Measurements from ENCODE around the gene EML1.

The EML1 gene

GRCh38 chr14:99837822-99838221 is 44.6 kb downstream of the EML1 start:
- DNase-seq: no peak

GRCh38 chr14:99838639-99839134 is 45.5 kb downstream of the EML1 start:
- peak; percentile 54 for DNase-seq

GRCh38 chr14:99839696-99840095 is 46.5 kb downstream of the EML1 start:
- no peak for DNase-seq

DNA sequence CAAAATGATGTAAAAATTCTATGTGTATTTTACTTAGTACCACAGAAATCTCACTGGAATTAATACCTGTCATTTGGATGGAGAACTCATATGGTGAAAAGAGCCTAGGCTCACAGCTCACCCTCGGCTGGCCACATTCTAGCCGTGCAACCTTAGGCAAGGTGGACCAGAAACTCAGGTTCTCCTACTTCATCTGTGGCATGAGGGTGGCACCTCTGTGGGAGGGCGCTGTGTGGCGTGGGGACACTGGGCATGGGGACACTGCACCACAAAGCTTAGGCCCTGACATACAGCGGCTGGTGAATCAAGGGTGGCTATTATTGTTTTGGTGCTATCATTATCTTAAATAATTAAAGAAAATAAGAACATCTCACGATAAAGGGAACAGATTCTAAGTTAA is 47.1 kb downstream of the EML1 start:
- no peak for DNase-seq

DNA sequence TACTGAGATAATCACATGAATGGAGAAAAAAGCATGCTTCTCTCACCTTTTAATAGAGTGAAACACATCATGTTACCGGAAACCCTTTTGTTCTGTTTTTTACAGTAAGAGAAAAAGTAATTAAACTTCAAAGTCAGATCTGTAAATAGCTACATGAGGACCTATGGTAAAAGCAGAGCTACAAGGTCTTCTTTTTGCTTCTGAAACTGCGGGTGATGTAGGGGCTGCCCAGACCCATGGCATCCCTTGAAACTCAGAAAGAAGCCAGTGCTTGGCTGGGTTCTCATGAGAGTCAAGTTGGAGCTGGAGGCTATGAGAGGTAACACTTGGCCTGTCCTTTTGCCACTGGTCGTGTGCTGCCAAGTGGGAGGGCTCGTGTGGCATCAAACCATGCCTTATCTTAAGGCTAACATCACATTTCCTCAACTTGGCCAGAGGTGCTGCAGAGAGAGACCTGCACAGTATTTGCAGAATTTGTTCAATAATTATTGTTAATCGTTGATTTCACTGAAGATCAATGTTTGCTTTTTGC is 47.6 kb downstream of the EML1 start:
- no peak for DNase-seq

GRCh38 chr14:99841436-99842071 is 48.3 kb downstream of the EML1 start:
- no peak for DNase-seq

- no peak for DNase-seq
Observed at GRCh38 chr14:99842141-99842540, 48.9 kb downstream of the EML1 start.

DNA sequence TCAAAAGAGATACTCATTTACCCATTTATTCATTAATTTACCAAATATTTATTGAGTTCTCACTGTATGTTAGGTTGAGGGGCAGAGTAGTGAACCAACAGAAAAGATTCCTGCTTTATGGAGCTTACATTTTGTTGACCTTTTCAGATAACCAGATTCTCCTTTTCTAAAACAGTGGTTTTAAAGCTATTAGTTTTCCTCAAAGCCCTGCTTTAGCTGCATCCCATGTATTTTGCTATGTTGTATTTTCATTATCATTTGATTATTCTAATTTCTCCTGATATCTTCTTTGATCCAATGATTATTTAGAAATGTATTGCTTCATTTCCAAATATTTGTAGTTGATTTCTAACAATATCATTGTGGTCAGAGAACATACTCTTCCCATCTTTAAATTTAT is 53.6 kb downstream of the EML1 start:
- DNase-seq: no peak

DNA sequence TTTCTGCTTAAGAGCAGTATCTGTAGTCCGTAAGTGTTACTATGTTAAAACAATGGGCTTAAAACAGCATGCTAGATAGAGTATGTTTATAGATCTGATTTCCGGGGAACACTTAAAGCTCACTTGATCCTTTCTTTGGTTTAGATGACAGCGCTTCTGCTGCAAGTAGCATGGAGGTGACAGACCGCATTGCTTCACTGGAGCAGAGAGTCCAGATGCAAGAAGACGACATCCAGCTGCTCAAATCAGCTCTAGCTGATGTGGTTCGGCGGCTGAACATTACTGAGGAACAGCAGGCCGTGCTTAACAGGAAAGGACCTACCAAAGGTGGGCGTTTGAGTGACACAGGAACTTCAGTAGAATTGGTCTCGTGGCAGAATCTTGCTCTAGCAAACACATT is 57.5 kb downstream of the EML1 start:
- peak; percentile 64 for DNase-seq

- DNase-seq: no peak
Observed at GRCh38 chr14:99852578-99852977, 59.4 kb downstream of the EML1 start.

- DNase-seq: no peak
Observed at GRCh38 chr14:99853206-99853605, 60.0 kb downstream of the EML1 start.

DNA sequence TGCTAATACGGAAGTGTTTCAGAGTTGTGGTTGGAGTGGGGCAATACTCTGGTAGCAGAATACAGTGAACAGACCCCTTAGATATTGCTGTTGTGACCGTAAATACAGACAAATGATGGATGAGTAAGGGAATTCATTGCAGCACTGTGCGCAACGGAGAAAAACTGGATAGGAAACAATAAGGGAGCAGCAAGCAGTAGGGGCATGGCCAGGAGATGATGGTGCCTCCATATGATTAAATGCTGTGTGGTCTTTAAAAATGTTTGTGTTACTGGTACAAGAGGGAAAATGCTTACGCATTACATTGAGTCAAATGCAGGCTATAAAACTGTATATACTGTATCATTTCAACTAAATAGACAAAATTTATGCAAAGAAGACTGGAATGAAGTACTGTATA is 61.6 kb downstream of the EML1 start:
- DNase-seq: no peak

DNA sequence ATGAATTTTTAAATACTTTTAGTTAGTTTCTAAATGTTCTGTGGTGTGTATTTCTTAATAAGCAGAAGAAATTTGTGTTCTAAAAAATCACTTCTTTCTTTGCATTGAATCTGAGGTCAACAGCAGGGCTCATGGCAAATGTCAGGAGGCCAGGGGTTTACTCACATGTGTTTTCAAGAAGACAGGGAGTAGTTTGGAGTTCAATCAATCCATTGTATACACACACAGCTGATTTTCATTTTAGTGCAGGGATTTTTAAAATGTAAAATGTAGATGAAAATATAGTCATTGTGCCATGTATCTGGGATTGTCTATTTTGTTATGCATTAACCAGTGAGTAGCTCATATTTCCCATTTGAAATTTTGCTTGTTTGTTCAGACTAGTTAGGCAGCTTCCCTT is 62.1 kb downstream of the EML1 start:
- DNase-seq: no peak

DNA sequence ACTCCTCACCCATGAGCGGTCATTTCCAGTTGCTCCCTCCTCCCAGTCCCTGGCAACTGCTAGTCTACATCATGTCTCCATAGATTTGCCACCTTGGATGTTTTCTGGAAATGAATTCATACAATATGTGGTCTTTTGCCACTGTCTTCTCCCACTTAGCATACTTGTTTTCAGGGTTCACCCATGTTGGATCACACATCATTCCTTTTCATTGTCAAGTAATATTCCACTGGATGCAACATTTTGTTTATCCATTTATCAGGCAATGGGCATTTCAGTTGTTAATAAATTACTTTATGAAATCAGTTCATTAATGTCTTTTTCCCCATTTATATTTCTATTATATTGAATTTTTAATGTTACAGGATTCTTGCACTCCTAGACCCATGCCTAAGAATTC is 64.3 kb downstream of the EML1 start:
- DNase-seq: no peak

- no peak for DNase-seq
Observed at GRCh38 chr14:99860219-99860618, 67.0 kb downstream of the EML1 start.

DNA sequence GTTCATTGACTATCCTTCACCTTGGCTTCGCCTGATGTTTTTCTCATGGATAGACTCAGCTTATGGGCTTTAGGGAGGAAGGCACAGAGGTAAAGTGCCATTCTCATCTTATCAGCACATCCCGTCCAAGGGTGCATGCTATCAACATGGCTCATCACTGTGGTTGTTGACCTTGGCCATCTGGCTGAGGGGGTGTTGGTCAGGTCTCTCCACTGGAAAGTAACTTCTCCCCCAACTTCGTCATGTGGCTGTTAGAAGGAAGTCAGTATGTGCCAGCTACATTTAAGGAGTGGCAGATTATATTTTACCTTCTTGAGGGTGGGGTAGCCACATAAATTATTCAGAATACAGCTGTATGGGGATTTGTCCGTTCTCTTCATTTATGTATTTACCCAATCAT is 68.9 kb downstream of the EML1 start:
- DNase-seq: no peak

DNA sequence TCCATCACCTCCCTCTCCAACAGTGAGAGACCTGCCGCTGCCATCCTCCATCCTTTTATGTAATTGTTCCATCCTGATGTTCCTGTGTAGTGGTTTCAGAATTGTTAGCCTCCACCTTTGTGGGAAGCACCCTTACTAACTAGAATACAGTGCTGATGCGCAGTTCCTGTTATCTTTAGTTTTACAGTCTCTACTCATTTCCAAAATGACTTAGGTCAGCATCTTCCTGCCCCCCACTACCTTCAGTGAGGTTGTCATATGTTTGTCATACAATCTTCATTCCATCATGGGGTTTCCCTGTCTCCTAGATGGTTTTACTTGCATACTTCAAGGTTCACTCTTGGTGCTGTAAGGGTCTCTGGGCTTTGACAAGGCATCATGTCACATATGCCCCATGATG is 69.8 kb downstream of the EML1 start:
- no peak for DNase-seq

DNA sequence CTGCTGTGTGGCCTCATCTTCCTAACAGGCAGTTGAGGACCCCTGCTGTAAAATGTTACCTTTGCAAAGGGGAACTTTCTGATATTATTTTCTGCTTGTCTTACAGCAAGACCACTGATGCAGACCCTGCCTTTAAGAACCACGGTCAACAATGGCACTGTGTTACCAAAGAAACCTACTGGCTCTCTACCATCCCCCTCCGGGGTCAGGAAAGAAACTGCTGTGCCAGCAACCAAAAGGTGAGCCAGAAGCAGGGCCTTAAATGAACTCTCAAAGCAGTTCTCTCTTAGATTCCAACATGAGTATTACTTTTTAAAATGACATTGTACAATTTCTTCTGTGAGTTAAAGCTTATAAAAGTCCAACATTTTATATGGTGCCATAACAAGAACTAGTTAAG is 72.2 kb downstream of the EML1 start:
- no peak for DNase-seq

GRCh38 chr14:99870617-99871016 is 77.4 kb downstream of the EML1 start:
- no peak for DNase-seq

- no peak for DNase-seq
Observed at GRCh38 chr14:99871771-99872170, 78.6 kb downstream of the EML1 start.

- DNase-seq: peak; percentile 79
Observed at GRCh38 chr14:99872786-99873440, 79.7 kb downstream of the EML1 start.

- DNase-seq: peak; percentile 20
Observed at GRCh38 chr14:99873653-99874052, 80.4 kb downstream of the EML1 start.

DNA sequence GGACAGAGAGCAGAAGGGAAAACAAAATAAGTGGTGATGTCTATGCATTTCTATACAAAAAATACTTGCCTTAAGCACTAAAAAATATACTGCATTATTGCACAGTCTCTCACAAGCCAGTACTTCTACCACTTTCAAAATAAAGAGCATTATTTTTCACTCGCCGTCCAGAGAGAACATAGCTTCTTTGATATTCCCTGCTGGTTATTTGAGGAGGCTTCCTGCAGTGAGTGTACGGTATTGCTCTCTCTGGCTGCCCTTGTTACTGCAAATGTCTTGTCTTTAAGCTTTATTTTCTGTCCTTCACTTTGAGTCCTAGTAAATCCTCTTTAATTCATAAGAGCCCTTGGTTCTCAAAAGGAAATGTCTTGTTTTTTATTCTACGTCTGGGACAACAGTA is 81.1 kb downstream of the EML1 start:
- peak; percentile 55 for DNase-seq

DNA sequence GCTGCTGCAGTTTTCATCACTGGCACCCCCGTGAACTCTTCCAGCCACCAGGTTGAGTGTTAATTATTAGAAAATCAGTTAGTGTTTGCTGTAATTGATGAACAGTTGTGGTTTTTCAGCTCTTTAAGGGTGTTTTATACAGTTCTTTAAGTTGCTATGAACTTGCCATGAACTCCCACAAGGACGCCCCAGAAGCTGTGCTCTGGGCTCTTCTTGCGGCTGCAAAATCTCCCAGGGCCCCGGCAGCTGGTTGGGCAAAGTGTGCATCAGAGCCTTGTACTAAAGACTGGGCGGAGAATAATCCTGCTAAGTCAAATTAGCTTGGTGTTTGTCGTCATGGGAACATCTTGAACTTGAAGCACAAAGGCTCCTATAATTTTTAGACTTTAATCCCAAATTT is 82.2 kb downstream of the EML1 start:
- DNase-seq: peak; percentile 83

GRCh38 chr14:99875836-99876235 is 82.6 kb downstream of the EML1 start:
- peak; percentile 83 for DNase-seq
